NT2/D1 (cell line): Measurements from ENCODE around the gene NAA15.

Source experiments
- SUZ12 ChIP-seq: IDR thresholded peaks from 2 replicates; pipeline ENCODE4 v1.6.1; 2011; ENCODE audit not compliant: insufficient read length, insufficient read depth; ENCODE audit errors: extremely low read depth
- YY1 ChIP-seq: IDR thresholded peaks from 2 replicates; pipeline ENCODE4 v1.6.1; 2011; ENCODE audit not compliant: insufficient read length, insufficient read depth

DNA sequence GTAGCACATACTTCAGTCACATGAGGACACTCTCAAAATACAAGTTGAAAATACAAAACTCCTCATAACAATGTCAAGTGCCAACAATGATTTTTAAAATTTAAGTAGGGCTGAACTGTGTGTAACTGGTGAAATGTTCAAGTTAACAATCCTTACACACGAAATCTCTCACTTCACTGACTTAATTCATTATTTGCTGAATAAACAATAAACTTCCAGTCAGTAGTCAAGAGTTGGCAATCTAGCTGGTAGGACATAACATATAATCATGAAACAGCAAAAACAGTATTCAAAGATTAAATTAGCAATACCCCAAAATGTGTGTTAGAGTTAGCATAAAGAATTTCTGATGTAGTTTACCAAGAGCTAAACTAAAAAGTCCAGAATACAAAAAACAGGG lies 150.7 kb downstream of the NAA15 start:
- TF ChIP-seq YY1 (no peak), SUZ12 (no peak)
